ENCODE results near the gene NBAS. TPM values are rescaled to one million over a fixed set of nuclear protein-coding genes. Genes with fewer than 3 reads are reported as not detected.

The NBAS gene
- total RNA-seq, 1 experiment from 2014 or later: 28.9 TPM

DNA sequence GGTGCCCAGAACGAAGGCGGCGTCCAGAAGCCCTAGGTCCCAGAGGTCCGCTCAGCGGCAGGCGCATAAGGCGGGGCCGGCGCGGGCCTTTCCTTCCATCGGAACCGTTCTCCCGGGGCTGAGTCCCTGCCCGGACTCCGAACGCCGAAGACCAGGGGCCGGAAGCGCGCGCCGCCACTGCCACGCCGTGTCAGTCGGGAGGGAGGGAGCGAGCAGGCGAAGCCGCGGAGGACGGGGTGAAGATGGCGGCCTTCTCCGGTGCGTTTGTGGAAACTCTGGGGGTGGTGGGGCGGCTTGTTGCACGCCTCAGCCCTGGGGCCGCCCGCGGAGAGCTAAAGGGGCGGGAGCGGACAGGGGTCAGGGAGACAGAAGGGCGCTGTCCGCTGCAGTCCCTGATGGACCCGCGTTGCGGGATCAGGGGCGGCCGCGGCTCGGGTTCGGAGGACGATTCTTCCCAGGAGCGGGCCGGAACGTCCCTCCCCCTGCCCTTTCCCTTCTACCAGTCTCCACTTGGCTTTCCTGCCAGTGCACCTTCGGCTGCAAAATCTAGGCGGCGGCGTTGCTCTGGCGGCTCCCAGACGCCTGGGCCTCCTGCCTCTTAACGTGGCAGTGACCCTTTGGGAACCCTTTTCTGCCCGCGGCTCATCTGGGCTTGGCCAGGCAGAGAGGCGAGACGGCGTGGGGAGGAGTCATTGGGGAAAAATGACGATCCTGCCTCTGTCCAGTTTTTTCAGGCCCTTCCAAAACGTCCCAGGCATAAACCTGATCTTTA, 30.7 kb upstream of the NBAS start, which contains the start of gene DDX1:
Gene DDX1, plus strand, starts transcription at position 177 of the 772 bp plus-strand sequence. Its CDS starts 66 bp downstream, at position 243.
- CTCF ChIA-PET: interaction anchor here (0.6 kb wide), 1 partner anchor 559 kb away, joined by 7 read pairs; no protein-coding TSS in a partner anchor
- TF ChIP-seq EZH2 (IDR thresholded peaks at IDR 0.05; ENCODE audit: low read depth): no peak
- no peak for TF ChIP-seq CTCF (conservative IDR thresholded peaks at IDR 0.05)
- TSS peak; percentile 50 for BruUV-seq (replicated peaks)
- Histone ChIP-seq H3K4me3 (peak within 1 kb of the TSS; percentile 93), H4K20me1 (ENCODE audit: insufficient read depth) (peaks cover 19% of the 10 kb centered on the region), H3K4me2 (peak within 1 kb of the TSS; percentile 95), H3K79me2 (ENCODE audit: low read depth) (peaks cover 33% of the 10 kb centered on the region), H3K27ac (peak within 1 kb of the TSS; percentile 74), H3K27me3 (ENCODE audit: insufficient read depth, low read depth) (no peaks in the 10 kb centered on the region), H3F3A (ENCODE audit: insufficient read depth, low read depth) (peaks cover 7% of the 10 kb centered on the region; the same call in 1 of the 2 replicates), H3K36me3 (ENCODE audit: low read depth) (peaks cover 23% of the 10 kb centered on the region), H3K4me1 (replicated peaks; ENCODE audit: insufficient read depth) (peaks cover 16% of the 10 kb centered on the region), H3K9me3 (ENCODE audit: insufficient read depth, low read depth) (no peaks in the 10 kb centered on the region), H3K9me2 (ENCODE audit: insufficient read depth) (no peaks in the 10 kb centered on the region), H2AFZ (peak within 1 kb of the TSS; percentile 94)
- peak; percentile 75 to 79 for DNase-seq
- intact Hi-C loops (cut with micrococcal nuclease; ENCODE audit: unreplicated experiment): no loop called here
- POLR2A ChIA-PET (ENCODE audit: unreplicated experiment): no interaction called here

DNA sequence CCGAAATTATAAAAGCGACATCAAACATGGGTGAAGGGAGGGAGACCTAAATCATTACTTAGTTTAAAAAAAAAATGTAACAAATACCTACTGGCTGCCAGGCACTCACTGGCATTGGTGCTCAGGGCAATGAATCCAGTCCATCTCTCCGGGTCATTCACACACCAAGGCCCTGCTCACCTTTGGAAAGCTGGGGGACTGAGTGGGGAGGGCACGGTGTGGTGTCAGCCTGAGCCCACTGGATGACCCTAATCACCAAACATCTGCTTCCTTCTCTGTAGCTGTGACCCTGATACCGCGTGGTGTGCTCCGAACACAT, 30.2 kb upstream of the NBAS start:
- TF ChIP-seq EZH2 (IDR thresholded peaks at IDR 0.05; ENCODE audit: low read depth) (no peak), CTCF (conservative IDR thresholded peaks at IDR 0.05) (no peak)
- Histone ChIP-seq H3K9me2 (ENCODE audit: insufficient read depth) (no peaks in the 10 kb centered on the region), H3K4me2 (peak overlapping the region; percentile 95), H3K9me3 (ENCODE audit: insufficient read depth, low read depth) (no peaks in the 10 kb centered on the region), H3K79me2 (ENCODE audit: low read depth) (peaks cover 33% of the 10 kb centered on the region), H3K27me3 (ENCODE audit: insufficient read depth, low read depth) (no peaks in the 10 kb centered on the region), H3K36me3 (ENCODE audit: low read depth) (peaks cover 18% of the 10 kb centered on the region), H3K4me1 (replicated peaks; ENCODE audit: insufficient read depth) (peaks cover 16% of the 10 kb centered on the region), H4K20me1 (ENCODE audit: insufficient read depth) (peaks cover 19% of the 10 kb centered on the region), H2AFZ (peak overlapping the region; percentile 94), H3K27ac (peak overlapping the region; percentile 74; the same call in 1 of the 2 replicates), H3K4me3 (peak overlapping the region; percentile 93), H3F3A (ENCODE audit: insufficient read depth, low read depth) (peaks cover 7% of the 10 kb centered on the region; the same call in 1 of the 2 replicates)
- DNase-seq: no peak
- intact Hi-C loops (cut with micrococcal nuclease; ENCODE audit: unreplicated experiment): no loop called here
- no TSS peak for BruUV-seq (replicated peaks)
- POLR2A ChIA-PET (ENCODE audit: unreplicated experiment): no interaction called here
- CTCF ChIA-PET: no interaction called here

DNA sequence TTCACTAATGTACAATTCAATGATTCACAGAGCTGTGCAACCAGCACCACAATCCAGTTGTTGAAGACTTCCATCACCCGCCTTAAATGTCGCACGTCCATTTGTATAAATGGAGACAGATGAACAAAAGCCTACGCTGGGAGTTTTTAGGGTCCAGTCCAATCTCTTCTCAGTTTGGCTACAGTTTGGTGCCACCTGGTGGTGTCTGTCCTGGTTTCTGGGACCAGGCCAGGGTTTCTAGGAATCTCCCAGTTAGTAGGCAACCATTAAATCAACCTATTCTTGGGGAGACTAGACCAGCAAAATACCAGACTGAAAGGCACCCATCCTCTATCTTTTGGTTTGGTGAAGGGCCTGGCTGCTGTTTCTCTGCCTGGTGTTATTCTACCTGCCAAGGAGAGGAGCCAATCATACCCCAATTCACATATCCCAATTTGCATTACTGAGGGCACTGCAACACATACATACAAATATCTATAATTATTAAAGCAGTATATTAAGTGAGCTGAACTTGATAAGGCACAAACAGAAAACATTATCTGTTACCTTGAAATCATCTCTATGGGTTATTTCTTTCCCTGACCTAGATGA, 27.3 kb upstream of the NBAS start:
- Histone ChIP-seq H3K4me2 (no peak overlapping the region), H3K79me2 (ENCODE audit: low read depth) (peaks cover 17% of the 10 kb centered on the region), H3K4me3 (no peak overlapping the region), H3K9me2 (ENCODE audit: insufficient read depth) (no peaks in the 10 kb centered on the region), H4K20me1 (ENCODE audit: insufficient read depth) (peaks cover 5% of the 10 kb centered on the region), H3K36me3 (ENCODE audit: low read depth) (no peaks in the 10 kb centered on the region), H3K9me3 (ENCODE audit: insufficient read depth, low read depth) (no peaks in the 10 kb centered on the region), H3F3A (ENCODE audit: insufficient read depth, low read depth) (peaks cover 7% of the 10 kb centered on the region; the same call in 1 of the 2 replicates), H3K27ac (no peak overlapping the region), H2AFZ (no peak overlapping the region), H3K27me3 (ENCODE audit: insufficient read depth, low read depth) (no peaks in the 10 kb centered on the region), H3K4me1 (replicated peaks; ENCODE audit: insufficient read depth) (peaks cover 15% of the 10 kb centered on the region)
- TF ChIP-seq EZH2 (IDR thresholded peaks at IDR 0.05; ENCODE audit: low read depth) (no peak), CTCF (conservative IDR thresholded peaks at IDR 0.05) (peak; percentile 79)
- no TSS peak for BruUV-seq (replicated peaks)
- POLR2A ChIA-PET (ENCODE audit: unreplicated experiment): interaction anchor here (0.7 kb wide), 1 partner anchor 11 kb away, joined by 3 read pairs; no protein-coding TSS in a partner anchor
- peak in 1 of 2 experiments; percentile 55 for DNase-seq
- intact Hi-C loops (cut with micrococcal nuclease; ENCODE audit: unreplicated experiment): loop anchor here (1.0 to 10.0 kb wide), 2 partner anchors 954 to 1300 kb away; partner anchors contain the start of gene LRATD1
- CTCF ChIA-PET: no interaction called here
